Osteoblast (primary cell): ENCODE data around the gene FLCN. TPM values are rescaled to one million over a fixed set of nuclear protein-coding genes. Genes with fewer than 3 reads are reported as not detected.

Experiments used
- DNase-seq: peaks from one replicate; pipeline ENCODE4 v3.0.0; 2011; ENCODE audit warnings: low spot score, mixed read lengths; ENCODE audit not compliant: insufficient read length; ENCODE audit errors: missing footprints
- H2AFZ ChIP-seq: 2 replicates; pipeline ENCODE4 v1.6.0; 2011; ENCODE audit warnings: mild to moderate bottlenecking, low read length
- H3K27ac ChIP-seq: 2 replicates; pipeline ENCODE4 v1.5.1; 2011; ENCODE audit warnings: mild to moderate bottlenecking, low read depth, low read length, moderate library complexity
- H3K27me3 ChIP-seq: 2 replicates; pipeline ENCODE4 v1.6.0; 2012; ENCODE audit warnings: mild to moderate bottlenecking, control low read depth, inconsistent platforms, low read length, moderate library complexity; ENCODE audit not compliant: insufficient read depth
- H3K36me3 ChIP-seq: 2 replicates; pipeline ENCODE4 v1.5.1; 2011; ENCODE audit warnings: mild to moderate bottlenecking, low read length, control low read depth, moderate library complexity; ENCODE audit not compliant: insufficient read depth
- H3K4me1 ChIP-seq: 2 replicates; pipeline ENCODE4 v1.5.1; 2011; ENCODE audit warnings: mild to moderate bottlenecking, low read length, control low read depth, moderate library complexity; ENCODE audit not compliant: insufficient read depth
- H3K4me2 ChIP-seq: 2 replicates; pipeline ENCODE4 v1.6.0; 2011; ENCODE audit warnings: mild to moderate bottlenecking, low read length; ENCODE audit not compliant: insufficient read depth
- H3K4me3 ChIP-seq: fragments of 200-600 bp; sonication (generic); 3 replicates; pipeline ENCODE4 v1.5.1; 2012; ENCODE audit warnings: mild to moderate bottlenecking, low read length, inconsistent platforms; ENCODE audit not compliant: insufficient read depth
- H3K79me2 ChIP-seq: 2 replicates; pipeline ENCODE4 v1.6.0; 2012; ENCODE audit warnings: mild to moderate bottlenecking, low read length, control low read depth, inconsistent platforms; ENCODE audit not compliant: insufficient read depth
- H3K9me3 ChIP-seq: 2 replicates; pipeline ENCODE4 v1.5.1; 2011; ENCODE audit warnings: low read depth, low read length, control low read depth
- H4K20me1 ChIP-seq: 2 replicates; pipeline ENCODE4 v1.6.0; 2012; ENCODE audit warnings: mild to moderate bottlenecking, low read length, control low read depth; ENCODE audit not compliant: insufficient read depth
- total RNA-seq: library from RNA; depleted of rRNA; stranded (reverse); fragments of >200 nt; gene quantifications from 2 replicates; pipeline ENCODE4 v1.2.3, GENCODE V29; 2012
- TF ChIP-seq, protein P1 (sequence below): IDR thresholded peaks from 2 replicates; pipeline ENCODE4 v1.5.1; 2011; ENCODE audit warnings: mild to moderate bottlenecking, low read depth, low read length, moderate library complexity; ENCODE audit errors: extremely low read depth

FLCN gene
- total RNA-seq, 1 donor = 174 TPM

DNA sequence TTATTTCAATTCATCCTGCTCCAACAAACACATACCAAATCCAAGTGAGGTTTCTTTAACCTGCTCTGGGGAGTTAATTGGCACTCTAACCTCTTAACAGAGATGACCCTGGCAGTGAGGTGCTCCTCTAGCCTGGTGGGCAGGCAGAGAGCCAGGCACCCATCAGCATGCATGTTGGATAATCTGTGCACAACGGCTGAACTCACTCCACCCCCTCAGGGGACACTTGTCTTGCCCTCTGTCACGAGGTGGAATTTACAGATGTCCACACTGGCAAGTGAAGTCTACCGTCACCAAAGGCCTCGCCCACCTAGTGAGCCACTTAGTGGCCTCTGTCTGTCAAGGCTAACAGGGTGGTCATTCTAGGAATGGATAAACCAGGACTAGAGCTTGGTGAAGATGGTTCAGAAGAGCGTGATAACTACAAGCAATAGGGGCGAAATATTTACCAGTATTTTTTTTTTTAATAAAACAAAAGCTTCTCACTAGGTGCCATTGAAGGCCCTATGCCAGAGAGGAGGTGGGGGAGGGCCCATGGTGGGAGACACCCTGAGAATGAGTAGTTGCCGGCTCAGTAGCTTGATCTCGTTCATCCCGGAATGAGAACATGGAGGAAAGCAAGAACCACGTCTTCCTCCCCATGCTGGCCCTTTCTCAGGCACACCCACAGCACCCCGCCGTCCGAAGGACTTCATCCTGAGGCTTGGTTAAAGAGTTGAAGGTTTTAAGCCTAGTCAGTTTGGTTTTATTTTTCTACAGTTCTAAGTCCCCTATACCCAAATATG lies 56.0 kb downstream of the FLCN start:
- H3K4me2 ChIP-seq = no peak overlapping the region
- no peaks in the 10 kb centered on the region for H3K9me3 ChIP-seq
- H3K79me2 ChIP-seq = no peaks in the 10 kb centered on the region
- peaks cover 2% of the 10 kb centered on the region for H3K4me1 ChIP-seq
- H2AFZ ChIP-seq = no peak overlapping the region
- H3K27ac ChIP-seq = no peak overlapping the region
- peak; percentile 46 for DNase-seq
- TF ChIP-seq, protein P1, sequence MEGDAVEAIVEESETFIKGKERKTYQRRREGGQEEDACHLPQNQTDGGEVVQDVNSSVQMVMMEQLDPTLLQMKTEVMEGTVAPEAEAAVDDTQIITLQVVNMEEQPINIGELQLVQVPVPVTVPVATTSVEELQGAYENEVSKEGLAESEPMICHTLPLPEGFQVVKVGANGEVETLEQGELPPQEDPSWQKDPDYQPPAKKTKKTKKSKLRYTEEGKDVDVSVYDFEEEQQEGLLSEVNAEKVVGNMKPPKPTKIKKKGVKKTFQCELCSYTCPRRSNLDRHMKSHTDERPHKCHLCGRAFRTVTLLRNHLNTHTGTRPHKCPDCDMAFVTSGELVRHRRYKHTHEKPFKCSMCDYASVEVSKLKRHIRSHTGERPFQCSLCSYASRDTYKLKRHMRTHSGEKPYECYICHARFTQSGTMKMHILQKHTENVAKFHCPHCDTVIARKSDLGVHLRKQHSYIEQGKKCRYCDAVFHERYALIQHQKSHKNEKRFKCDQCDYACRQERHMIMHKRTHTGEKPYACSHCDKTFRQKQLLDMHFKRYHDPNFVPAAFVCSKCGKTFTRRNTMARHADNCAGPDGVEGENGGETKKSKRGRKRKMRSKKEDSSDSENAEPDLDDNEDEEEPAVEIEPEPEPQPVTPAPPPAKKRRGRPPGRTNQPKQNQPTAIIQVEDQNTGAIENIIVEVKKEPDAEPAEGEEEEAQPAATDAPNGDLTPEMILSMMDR = no peak
- peaks cover 95% of the 10 kb centered on the region for H3K36me3 ChIP-seq
- peaks cover 15% of the 10 kb centered on the region for H4K20me1 ChIP-seq
- no peak overlapping the region for H3K4me3 ChIP-seq
- no peaks in the 10 kb centered on the region for H3K27me3 ChIP-seq

DNA sequence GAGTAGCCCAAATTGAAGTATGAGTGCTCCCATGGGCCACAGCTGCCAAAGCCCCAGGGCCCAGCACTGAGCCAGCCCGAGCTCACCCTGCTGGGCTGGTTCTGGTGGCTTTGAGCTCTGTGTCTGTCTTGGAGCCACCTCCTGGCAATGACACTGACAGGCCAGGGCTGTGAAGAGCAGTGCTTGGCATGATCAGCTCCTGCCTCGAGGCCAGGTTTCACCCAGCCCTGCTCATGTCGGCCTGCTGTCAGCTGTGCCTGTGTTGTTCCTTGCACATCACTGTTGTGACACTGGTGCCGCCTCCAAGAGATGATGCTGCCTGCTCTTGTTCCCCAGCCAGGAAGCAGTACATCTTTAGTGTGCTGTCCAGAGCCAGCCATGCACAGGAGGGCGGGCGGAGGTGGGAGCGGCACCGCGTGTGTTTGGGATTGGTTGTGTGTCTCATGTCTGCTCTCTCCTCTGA lies 56.8 kb downstream of the FLCN start:
- no peak overlapping the region for H3K4me2 ChIP-seq
- H4K20me1 ChIP-seq = peaks cover 17% of the 10 kb centered on the region
- no peaks in the 10 kb centered on the region for H3K79me2 ChIP-seq
- peak; percentile 68 for DNase-seq
- H3K36me3 ChIP-seq = peaks cover 95% of the 10 kb centered on the region
- no peaks in the 10 kb centered on the region for H3K27me3 ChIP-seq
- no peaks in the 10 kb centered on the region for H3K4me1 ChIP-seq
- no peaks in the 10 kb centered on the region for H3K9me3 ChIP-seq
- TF ChIP-seq, protein P1 = no peak
- no peak overlapping the region for H3K4me3 ChIP-seq
- no peak overlapping the region for H2AFZ ChIP-seq
- no peak overlapping the region for H3K27ac ChIP-seq

DNA sequence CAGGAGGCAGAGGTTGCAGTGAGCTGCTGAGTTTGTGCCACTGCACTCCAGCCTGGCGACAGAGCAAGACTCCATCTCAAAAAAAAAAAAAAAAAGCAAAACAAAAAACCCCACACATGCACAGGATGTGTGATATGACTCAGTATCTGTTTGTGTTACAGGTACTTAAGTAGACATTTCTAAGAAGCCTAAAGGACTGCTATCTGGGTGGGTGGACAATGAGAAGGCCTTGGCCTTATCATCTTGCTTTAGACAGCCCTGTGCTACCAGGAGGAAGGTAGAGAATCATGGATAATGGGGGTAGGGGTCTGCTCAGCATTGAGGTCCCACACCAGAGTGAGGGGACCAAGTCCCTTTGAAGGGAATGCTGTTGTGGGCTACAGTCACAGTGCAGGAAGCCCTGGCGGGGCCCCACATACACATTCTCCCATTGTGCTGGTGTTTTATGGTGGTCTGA lies 57.6 kb downstream of the FLCN start:
- H3K4me1 ChIP-seq = no peaks in the 10 kb centered on the region
- no peaks in the 10 kb centered on the region for H3K9me3 ChIP-seq
- DNase-seq = peak; percentile 18
- TF ChIP-seq, protein P1 = no peak
- no peak overlapping the region for H2AFZ ChIP-seq
- H3K79me2 ChIP-seq = no peaks in the 10 kb centered on the region
- H3K27me3 ChIP-seq = no peaks in the 10 kb centered on the region
- H3K4me2 ChIP-seq = no peak overlapping the region
- no peak overlapping the region for H3K27ac ChIP-seq
- H4K20me1 ChIP-seq = peaks cover 21% of the 10 kb centered on the region
- H3K4me3 ChIP-seq = no peak overlapping the region
- H3K36me3 ChIP-seq = peaks cover 95% of the 10 kb centered on the region

DNA sequence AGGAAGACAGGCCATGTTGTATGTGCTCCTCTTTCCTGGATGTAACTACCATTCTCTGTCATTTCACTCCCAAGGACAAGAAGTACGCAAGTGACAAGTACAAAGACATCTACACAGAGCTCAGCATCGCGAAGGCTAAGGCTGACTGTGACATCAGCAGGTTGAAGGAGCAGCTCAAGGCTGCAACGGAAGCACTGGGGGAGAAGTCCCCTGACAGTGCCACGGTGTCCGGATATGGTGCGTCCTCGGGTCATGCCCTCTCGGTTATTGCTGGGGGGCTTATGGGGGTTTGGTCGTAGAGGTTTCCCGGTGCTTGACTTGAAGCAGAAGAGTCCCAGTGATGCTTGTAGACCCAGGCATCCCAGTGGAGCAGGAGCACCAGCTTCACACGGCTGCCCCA lies 59.8 kb downstream of the FLCN start:
- Histone ChIP-seq H3K4me2 (no peak overlapping the region), H3K36me3 (peaks cover 98% of the 10 kb centered on the region), H3K79me2 (no peaks in the 10 kb centered on the region), H3K27ac (no peak overlapping the region), H4K20me1 (peaks cover 17% of the 10 kb centered on the region), H2AFZ (no peak overlapping the region), H3K9me3 (no peaks in the 10 kb centered on the region), H3K27me3 (no peaks in the 10 kb centered on the region), H3K4me3 (no peak overlapping the region), H3K4me1 (no peaks in the 10 kb centered on the region)
- TF ChIP-seq, protein P1 = no peak
- peak; percentile 52 for DNase-seq
